GM18868 (cell line): ENCODE data around the gene NME9.

ENCODE experiments used
- ATAC-seq: cut with Tn5 transposase; IDR thresholded peaks from one replicate; pipeline ENCODE4 v1.9.1; 2021; ENCODE audit warnings: mild to moderate bottlenecking, moderate library complexity; ENCODE audit not compliant: unreplicated experiment

The NME9 gene

GRCh38 chr3:138284957-138285477, 44.6 kb downstream of the NME9 start:
- ATAC-seq: no peak

- no peak for ATAC-seq
Measured at GRCh38 chr3:138284079-138284478, 45.6 kb downstream of the NME9 start.

- ATAC-seq: no peak
Measured at GRCh38 chr3:138282836-138283235, 46.8 kb downstream of the NME9 start.

- ATAC-seq: no peak
Measured at GRCh38 chr3:138281561-138281960, 48.1 kb downstream of the NME9 start.

- ATAC-seq: peak; percentile 69
Measured at GRCh38 chr3:138271189-138271794, 58.4 kb downstream of the NME9 start.

GRCh38 chr3:138270245-138270644, 59.4 kb downstream of the NME9 start:
- ATAC-seq: no peak

- no peak for ATAC-seq
Measured at GRCh38 chr3:138267083-138267482, 62.6 kb downstream of the NME9 start.

GRCh38 chr3:138265745-138266144, 63.9 kb downstream of the NME9 start:
- no peak for ATAC-seq

- ATAC-seq: no peak
Measured at GRCh38 chr3:138263104-138263503, 66.5 kb downstream of the NME9 start.

- ATAC-seq: no peak
Measured at GRCh38 chr3:138260611-138261010, 69.0 kb downstream of the NME9 start.

- ATAC-seq: no peak
Measured at GRCh38 chr3:138259126-138259525, 70.5 kb downstream of the NME9 start.

GRCh38 chr3:138257986-138258385, 71.7 kb downstream of the NME9 start:
- ATAC-seq: no peak

GRCh38 chr3:138256022-138256421, 73.6 kb downstream of the NME9 start:
- no peak for ATAC-seq

GRCh38 chr3:138254216-138254615, 75.4 kb downstream of the NME9 start:
- no peak for ATAC-seq

GRCh38 chr3:138253609-138254008, 76.0 kb downstream of the NME9 start:
- ATAC-seq: no peak
